Colonic mucosa (tissue), 4 donors: Measurements from ENCODE around the gene ITGA2B. TPM values are rescaled to one million over a fixed set of nuclear protein-coding genes. Genes with fewer than 3 reads are reported as not detected.
"Not testable (repeated sequence)": the region's sequence is repeated elsewhere in the genome, so short reads cannot be mapped to it uniquely, and the experiment has no call there.

ENCODE experiments used
- DNase-seq: peaks from one replicate; pipeline ENCODE4 v3.0.0-alpha.2; 2020
- H3K27ac ChIP-seq: fragments of 200-600 bp; one replicate; pipeline ENCODE4 v1.8.0; 2021
- H3K27me3 ChIP-seq: fragments of 200-600 bp; one replicate; pipeline ENCODE4 v1.8.0; 2021
- H3K36me3 ChIP-seq: fragments of 200-600 bp; one replicate; pipeline ENCODE4 v1.8.0; 2021
- H3K4me1 ChIP-seq: fragments of 200-600 bp; one replicate; pipeline ENCODE4 v1.8.0; 2021; ENCODE audit warnings: mild to moderate bottlenecking
- H3K4me3 ChIP-seq: fragments of 200-600 bp; one replicate; pipeline ENCODE4 v1.8.0; 2021
- H3K9ac ChIP-seq, 2 donors: one replicate each; pipeline ENCODE4 v1.7.0; 2013; ENCODE audit warnings: control low read depth in 2 of 2, low read depth in 2 of 2, low read length in 2 of 2
- H3K9me3 ChIP-seq: fragments of 200-600 bp; one replicate; pipeline ENCODE4 v1.8.0; 2021
- CTCF ChIP-seq: fragments of 200-600 bp; IDR thresholded peaks from one replicate; pipeline ENCODE4 v1.8.0; 2022; ENCODE audit warnings: antibody characterized with exemption, mild to moderate bottlenecking
- intact Hi-C: fragments of 100-400 bp; cut with DNase I; formaldehyde crosslinking; loops from one replicate; pipeline ENCODE4 v1.14.1; 2022
- total RNA-seq, 2 donors: library from RNA; stranded (reverse); fragmentation: NEBNext Ultra II Directional in 1 of 2; extraction: Animal tissue kit (Norgen Biotek cat#: 25700) in 1 of 2; gene quantifications; one replicate each; pipeline ENCODE4 v1.2.1, GENCODE V29; 2021
- donor health status: healthy.
- donor health status: DM: no; HTN: no; CAD: no.
- donor health status: DM: no; HTN: no; CAD: no.

Gene ITGA2B
- total RNA-seq, 2 donors from 2014 or later = 0.37 to 0.69 TPM

GRCh38 chr17:44343510-44344209 lies 45.8 kb downstream of the ITGA2B start:
- Histone ChIP-seq H3K9me3 (no peaks in the 10 kb centered on the region), H3K4me3 (no peak overlapping the region), H3K9ac (no peak overlapping the region), H3K36me3 (no peaks in the 10 kb centered on the region), H3K27ac (no peak overlapping the region), H3K4me1 (peaks cover 6% of the 10 kb centered on the region), H3K27me3 (no peaks in the 10 kb centered on the region)
- intact Hi-C loops = no loop called here
- no peak for TF ChIP-seq CTCF
- DNase-seq = no peak

GRCh38 chr17:44340553-44340952 lies 48.9 kb downstream of the ITGA2B start:
- H3K27ac ChIP-seq, H3K27me3 ChIP-seq, intact Hi-C loops, H3K4me1 ChIP-seq, H3K36me3 ChIP-seq, H3K9ac ChIP-seq, H3K4me3 ChIP-seq, H3K9me3 ChIP-seq, DNase-seq: not testable (repeated sequence)

GRCh38 chr17:44338702-44339101 lies 50.7 kb downstream of the ITGA2B start:
- no peaks in the 10 kb centered on the region for H3K36me3 ChIP-seq
- DNase-seq = no peak
- H3K9ac ChIP-seq = no peak overlapping the region
- intact Hi-C loops = no loop called here
- no peaks in the 10 kb centered on the region for H3K27me3 ChIP-seq
- no peak overlapping the region for H3K4me3 ChIP-seq
- H3K9me3 ChIP-seq = no peaks in the 10 kb centered on the region
- no peaks in the 10 kb centered on the region for H3K4me1 ChIP-seq
- TF ChIP-seq CTCF = no peak
- H3K27ac ChIP-seq = no peak overlapping the region

- Histone ChIP-seq H3K4me1 (no peaks in the 10 kb centered on the region), H3K36me3 (no peaks in the 10 kb centered on the region), H3K9ac (no peak overlapping the region), H3K27me3 (no peaks in the 10 kb centered on the region), H3K27ac (no peak overlapping the region), H3K9me3 (no peaks in the 10 kb centered on the region), H3K4me3 (no peak overlapping the region)
- TF ChIP-seq CTCF = no peak
- intact Hi-C loops = no loop called here
- no peak for DNase-seq
These were observed 53.5 kb downstream of the ITGA2B start for GRCh38 chr17:44335968-44336367.

GRCh38 chr17:44335564-44335963 lies 53.9 kb downstream of the ITGA2B start:
- H3K9ac ChIP-seq = no peak overlapping the region
- no peaks in the 10 kb centered on the region for H3K27me3 ChIP-seq
- H3K36me3 ChIP-seq = no peaks in the 10 kb centered on the region
- no peak for DNase-seq
- H3K4me1 ChIP-seq = no peaks in the 10 kb centered on the region
- no peaks in the 10 kb centered on the region for H3K9me3 ChIP-seq
- H3K4me3 ChIP-seq = no peak overlapping the region
- no peak overlapping the region for H3K27ac ChIP-seq
- no peak for TF ChIP-seq CTCF
- intact Hi-C loops = no loop called here

- Histone ChIP-seq H3K36me3 (no peaks in the 10 kb centered on the region), H3K4me1 (no peaks in the 10 kb centered on the region), H3K27me3 (no peaks in the 10 kb centered on the region), H3K27ac (no peak overlapping the region), H3K9ac (no peak overlapping the region), H3K9me3 (no peaks in the 10 kb centered on the region), H3K4me3 (no peak overlapping the region)
- TF ChIP-seq CTCF = no peak
- DNase-seq = no peak
- intact Hi-C loops = no loop called here
These were observed 54.7 kb downstream of the ITGA2B start for GRCh38 chr17:44334727-44335126.
